NB4 (cell line): ENCODE data around the gene GSKIP.

ENCODE experiments used
- CTCF ChIP-seq: IDR thresholded peaks from one replicate; pipeline ENCODE4 v1.5.1; 2012; ENCODE audit warnings: low read depth, low read length
- MAX ChIP-seq: IDR thresholded peaks from 2 replicates; pipeline ENCODE4 v1.6.1; 2011; ENCODE audit warnings: low read depth, low read length
- MYC ChIP-seq: IDR thresholded peaks from 2 replicates; pipeline ENCODE4 v1.6.1; 2011; ENCODE audit warnings: low read depth, low read length
- POLR2A ChIP-seq: IDR thresholded peaks from 2 replicates; pipeline ENCODE4 v1.6.1; 2011; ENCODE audit warnings: mild to moderate bottlenecking; ENCODE audit not compliant: insufficient read length; ENCODE audit errors: extremely low read depth

- TF ChIP-seq CTCF (no peak), POLR2A (no peak), MAX (no peak), MYC (no peak)
Observed at GRCh38 chr14:96384740-96385139, 21.4 kb downstream of the GSKIP start.
